Stimulated activated CD4-positive, alpha-beta T cell treated with anti-CD3 and anti-CD28 coated beads, Interleukin-1b, Interleukin-23, amount 100 ng/mL, for 24 hours (primary cell): ENCODE data around the gene ETV3.

Experiments
- DNase-seq, 4 experiments: peaks; one replicate each; pipeline ENCODE4 v3.0.0-alpha.2; 2020; ENCODE audit warnings: low read depth in 4 of 4, low spot score in 1 of 4

ETV3 gene

DNA sequence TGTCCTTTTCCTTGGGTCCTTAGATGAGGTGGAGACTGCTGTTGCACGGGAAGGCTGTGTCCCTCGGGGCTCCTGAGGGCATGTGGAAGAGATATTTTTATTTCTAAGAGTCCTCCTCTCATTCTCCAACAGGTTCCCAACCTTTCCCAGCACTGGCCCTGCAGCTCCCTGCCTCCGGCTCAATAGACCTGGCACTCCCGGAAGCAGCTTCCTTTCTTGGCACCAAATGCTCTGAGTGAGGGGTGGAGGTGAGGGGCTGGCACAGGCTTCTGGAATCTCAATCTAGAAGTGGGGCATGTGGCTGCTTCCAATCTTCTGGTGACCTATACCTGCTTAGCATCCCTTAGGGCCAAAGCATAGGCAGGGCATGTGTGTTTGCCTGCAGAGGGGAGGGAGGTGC lies 43.1 kb downstream of the ETV3 start:
- no peak for DNase-seq

DNA sequence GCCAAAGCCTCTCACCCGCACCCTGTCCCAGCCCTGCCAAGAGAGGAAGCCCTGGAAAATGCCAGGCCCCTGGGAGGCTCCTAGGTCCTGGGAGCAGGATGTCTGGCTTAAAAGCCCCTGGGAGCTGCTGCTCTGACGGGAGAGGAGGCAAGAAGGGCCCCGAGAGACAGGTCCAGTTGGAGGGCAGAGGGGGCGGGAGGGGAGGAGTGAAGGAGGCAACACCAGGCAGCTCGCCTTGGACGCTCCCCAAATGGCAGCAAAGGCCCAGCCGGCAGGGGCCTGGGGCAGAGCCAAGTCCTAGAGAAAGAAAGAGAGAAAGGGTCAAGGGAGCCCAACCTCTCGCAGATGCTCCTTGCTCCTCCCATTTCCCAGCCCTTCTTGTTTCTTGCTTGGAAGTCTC lies 45.4 kb downstream of the ETV3 start:
- no peak for DNase-seq

DNA sequence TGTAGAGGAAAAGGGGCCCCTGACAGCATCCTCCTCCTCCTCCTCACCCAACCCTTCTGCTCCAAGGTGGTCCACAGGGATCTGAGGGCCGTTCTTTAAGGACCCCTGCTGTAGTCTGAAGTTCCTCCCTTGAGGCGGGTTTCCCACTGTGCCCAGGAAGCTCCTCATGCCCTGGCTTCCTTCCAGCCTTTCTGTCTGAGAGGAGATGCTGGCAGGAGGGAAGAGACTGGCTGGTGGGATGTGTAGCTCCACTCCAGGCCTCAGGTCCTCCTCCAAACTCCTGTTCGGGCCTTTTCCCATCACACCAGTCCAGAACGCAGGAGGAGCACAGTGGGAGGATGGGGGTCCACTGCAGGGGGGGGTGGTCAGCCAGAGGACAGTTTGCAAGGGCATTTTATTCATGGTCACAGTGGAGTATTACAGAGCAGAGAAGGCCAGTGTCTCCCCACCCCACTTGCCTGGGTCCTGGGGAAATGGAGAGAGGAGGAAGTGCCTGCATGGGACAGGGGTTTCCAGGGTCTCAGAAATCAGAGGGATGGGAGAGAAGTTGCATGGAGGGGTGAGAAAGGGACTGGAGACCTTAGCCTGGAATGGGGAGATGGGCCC lies 46.4 kb downstream of the ETV3 start:
- no peak for DNase-seq

DNA sequence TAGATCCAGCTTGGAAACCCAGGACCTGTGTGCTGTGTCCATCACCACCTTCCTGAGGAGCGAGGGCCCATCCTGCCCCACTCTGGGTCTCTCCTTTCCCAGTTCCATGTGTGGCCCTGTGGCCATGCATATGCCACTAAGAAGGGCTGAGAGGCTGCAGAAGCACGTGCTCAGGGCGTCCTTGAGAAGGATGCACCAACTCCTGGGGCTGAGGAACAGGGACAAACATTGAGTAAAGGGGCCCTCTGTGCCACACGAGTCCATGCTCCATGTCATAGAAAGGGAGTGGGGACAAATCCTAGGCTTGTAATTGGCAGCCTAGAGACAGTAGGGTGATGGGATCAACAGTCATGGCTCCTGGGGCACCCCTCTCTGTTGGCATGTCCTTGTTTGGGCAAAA lies 47.0 kb downstream of the ETV3 start:
- no peak for DNase-seq

DNA sequence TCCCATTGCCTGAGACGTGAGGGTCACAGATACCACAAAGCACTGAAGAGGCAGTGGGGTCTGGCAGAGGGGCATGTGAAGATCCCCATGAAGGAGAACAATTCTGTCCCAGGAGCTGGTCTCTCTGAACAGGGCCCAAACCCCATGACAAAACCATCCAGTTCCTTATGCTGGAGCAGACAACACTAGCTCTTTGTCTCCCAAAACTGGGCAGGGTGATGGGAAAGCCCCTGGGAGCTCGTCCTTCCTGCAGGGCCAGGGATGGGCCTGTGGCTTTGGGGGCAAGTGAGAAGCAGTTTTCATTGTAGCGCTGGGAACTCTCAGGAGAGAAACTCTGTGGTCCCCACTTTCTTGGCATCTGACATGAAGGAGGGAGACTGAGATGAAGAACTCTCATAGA lies 47.4 kb downstream of the ETV3 start:
- DNase-seq, result no peak

DNA sequence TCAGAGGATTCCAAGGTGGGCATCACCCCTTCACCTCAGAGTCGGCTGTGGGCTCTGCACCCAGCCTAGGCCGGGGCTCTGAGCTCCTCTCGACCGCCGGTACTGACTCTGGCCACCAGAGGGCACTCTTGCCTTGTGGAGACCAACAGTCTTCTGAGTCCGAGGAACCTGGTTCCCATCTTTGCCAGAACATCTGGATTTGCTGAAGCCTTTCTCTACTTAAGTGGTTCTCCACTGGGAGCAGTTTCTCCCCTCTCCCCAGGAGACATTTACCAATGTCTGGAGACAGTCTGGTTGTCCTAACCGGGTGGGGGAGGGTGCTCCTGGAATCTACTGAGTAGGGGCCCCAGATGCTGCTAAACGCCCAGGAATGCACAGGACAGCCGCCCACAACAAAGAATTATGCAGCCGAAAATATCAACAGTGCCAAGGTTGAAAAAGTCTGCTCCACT lies 48.0 kb downstream of the ETV3 start:
- DNase-seq, result peak; percentile 83 to 85 (median 84)

DNA sequence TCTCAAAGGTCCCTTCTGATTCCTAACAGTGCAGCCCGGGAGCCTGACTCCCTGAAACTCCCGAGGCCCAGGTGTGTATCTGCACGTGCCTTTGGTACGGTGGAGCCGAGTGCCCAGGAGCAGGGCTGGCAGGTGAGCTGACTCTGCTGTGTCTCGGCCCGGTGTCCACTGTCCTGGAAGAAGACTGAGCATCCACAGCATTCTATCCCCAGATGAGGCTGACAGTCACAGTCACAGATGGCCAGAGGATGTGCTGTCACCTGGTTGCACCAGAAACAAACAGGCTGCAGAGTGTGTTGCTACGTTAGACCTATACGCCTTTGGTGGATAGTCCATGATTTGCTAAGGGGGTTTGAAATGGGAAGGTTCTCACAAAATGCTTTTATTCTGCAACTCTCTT lies 48.4 kb downstream of the ETV3 start:
- no peak for DNase-seq

DNA sequence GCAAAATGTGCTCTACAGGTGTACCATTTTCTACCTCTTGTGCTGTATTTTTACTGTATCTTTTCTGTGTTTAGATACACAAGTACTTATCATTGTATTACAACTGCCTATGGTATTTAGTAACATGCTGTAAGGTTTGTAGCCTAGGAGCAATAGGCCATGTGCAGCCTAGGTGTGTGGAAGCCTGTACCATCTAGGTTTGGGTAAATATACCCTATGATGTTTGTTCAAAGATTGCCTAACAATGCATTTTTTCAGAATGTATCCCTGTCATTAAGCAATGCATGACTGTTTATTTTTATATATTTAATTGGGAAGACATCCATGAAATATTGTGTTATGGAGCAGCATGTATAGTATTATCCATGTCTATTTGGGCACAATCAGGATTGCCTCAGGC lies 49.6 kb downstream of the ETV3 start:
- DNase-seq, result no peak

DNA sequence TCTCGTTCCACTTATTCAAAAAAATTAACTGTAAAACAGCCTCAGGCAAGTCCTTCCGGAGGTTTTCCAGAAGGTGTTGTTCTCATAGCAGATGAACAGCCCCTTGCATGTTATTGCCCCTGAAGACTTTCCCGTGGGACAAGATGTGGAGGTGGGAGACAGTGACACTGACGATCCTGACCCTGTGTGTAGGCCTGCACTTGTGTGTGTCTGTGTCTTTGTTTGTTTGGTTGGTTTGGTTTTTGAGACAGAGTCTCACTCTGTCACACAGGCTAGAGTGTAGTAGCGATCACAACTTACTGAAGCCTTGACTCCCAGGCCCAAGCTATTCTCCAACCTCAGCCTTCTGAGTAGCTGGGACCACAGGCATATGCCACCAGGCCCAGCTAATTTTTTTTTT lies 51.2 kb downstream of the ETV3 start:
- no peak for DNase-seq

DNA sequence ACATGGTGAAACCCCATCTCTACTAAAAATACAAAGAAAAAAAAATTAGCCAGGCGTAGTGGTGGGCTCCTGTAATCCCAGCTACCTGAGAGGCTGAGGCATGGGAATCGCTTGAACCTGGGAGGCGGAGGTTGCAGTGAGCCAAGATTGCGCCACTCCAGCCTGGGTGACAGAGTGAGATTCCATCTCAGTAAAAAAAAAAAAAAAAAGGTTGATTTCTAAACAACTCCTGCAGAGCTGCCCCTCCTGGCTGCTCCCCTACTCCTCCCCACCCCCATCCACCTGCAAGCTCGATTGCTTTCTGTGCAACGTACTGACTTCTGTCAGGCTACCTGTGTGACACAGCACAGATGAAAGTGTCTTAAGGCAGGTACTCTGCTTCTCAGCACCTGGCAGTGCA lies 51.9 kb downstream of the ETV3 start:
- no peak for DNase-seq

DNA sequence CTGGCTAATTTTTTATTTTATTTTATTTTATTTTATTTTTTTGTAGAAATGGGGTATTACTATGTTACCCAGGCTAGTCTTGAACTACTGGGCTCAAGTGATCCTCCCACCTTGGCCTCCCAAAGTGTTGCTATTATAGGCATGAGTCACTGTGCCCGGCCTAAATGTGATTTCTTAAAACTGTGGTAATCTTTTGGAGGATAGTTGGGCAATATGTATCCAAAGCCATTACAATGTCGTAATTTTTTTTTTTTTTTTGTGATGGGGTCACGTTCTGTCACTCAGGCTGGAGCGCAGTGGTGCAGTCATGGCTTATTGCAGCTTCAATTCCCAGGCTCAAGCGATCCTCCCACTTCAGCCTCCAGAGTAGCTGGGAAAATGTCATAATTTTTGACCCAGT lies 52.8 kb downstream of the ETV3 start:
- DNase-seq, result no peak

DNA sequence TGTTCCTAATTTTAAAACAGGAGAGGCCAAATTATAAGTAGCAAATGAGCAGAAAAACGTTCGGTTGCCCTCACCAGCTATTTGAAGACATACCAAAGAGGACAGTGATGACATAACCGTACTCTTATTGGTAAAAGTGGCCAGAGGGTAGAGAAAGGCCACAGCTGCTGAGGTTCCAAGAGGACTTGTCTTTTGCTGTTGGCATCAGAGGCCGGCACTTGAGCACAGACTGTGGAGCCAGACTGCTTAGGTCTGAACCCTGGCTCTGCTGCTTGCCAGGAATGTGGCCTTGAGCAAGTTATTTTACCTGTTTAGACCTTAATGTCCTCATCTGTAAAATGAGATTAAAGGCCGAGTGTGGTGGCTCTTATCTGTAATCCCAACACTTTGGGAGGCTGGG lies 53.5 kb downstream of the ETV3 start:
- no peak for DNase-seq

DNA sequence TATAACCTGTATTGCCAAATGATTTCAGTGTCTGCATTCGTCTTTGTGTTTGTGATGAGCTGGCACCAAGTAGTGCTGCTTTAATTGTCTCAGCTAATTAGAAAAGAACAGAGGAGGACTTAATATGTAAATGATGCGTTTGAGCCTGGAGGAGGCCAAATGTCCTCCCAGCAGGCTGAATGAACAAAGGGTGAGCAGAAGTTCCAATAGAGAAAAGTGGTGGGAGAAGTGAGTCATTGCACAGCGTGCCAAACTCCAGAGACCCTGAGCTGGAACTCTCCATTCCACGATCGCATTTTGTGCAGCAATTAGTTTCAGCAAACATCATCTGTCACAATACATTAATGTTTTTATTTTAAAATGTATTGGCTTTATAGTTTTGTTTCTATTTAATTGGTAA lies 56.5 kb downstream of the ETV3 start:
- DNase-seq, result no peak

DNA sequence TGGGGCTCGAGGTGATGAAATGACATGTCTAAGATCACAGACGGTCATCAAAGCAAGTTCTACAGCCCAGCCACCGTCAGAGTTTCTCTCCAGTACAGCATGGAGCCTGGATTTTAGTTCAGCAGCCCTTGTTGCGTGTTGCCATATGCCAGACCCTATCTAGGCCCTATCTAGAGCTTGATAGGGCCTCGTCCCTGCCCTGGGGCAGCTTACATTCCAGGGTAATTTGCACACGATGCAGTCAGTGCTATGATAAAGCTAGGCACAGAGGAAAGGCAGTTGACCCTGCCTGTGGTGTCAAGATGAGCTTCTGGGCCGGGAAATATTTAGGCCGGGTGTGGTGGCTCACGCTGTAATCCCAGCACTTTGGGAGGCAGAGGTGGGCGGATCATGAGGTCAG lies 57.5 kb downstream of the ETV3 start:
- no peak for DNase-seq

DNA sequence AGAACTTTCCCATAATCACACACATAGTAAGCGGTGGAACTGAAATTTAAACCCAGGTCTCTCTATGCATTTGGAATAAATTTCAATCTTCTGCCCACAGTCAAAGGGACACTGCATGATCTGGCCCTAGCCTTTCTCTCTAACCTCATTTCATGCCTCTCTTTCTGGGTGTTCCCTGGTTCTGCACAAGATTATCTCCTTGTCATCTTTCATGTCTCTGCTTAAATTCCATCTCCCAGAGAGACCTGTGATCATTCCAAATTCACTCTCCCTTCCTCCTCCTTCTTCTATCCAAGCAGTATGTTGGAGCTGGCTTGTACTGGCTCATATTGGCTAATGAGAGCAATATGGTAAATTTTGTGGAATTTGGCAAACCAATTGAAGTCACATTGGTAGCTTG lies 60.8 kb downstream of the ETV3 start:
- no peak for DNase-seq

DNA sequence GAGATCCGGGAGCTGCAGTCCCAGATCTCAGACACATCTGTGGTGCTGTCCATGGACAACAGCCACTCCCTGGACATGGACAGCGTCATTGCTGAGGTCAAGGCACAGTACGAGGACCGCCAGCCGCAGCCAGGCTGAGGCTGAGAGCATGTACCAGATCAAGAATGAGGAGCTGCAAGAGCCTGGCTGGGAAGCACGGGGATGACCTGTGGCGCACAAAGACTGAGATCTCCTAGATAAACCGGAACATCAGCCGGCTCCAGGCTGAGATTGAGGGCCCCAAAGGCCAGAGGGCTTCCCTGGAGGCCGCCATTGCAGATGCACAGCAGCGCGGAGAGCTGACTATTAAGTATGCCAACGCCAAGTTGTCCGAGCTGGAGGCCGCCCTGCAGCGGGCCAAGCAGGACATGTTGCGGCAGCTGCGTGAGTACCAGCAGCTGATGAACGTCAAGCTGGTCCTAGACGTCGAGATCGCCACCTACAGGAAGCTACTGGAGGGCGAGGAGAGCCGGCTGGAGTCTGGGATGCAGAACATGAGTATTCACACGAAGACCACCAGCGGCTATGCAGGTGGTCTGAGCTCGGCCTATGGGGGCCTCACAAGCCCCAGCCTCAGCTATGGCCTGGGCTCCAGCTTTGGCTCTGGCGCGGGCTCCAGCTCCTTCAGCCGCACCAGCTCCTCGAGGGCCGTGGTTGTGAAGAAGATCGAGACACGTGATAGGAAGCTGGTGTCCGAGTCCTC lies 64.1 kb downstream of the ETV3 start:
- DNase-seq, result peak in 2 of 4 experiments; percentile 19 to 20
